Natural killer cell treated with Interleukin-12 subunit alpha and Interleukin-12 subunit beta and Interleukin-15 and Interleukin-18, amount 100 ng/mL, for 72 hours (primary cell): Measurements from ENCODE around the gene WDR11. TPM values are rescaled to one million over a fixed set of nuclear protein-coding genes. Genes with fewer than 3 reads are reported as not detected.
"Not testable (repeated sequence)": the region's sequence is repeated elsewhere in the genome, so short reads cannot be mapped to it uniquely, and the experiment has no call there.

Experiments used
- ATAC-seq, 2 donors: fragments of 150-1000 bp; cut with Tn5 transposase in 1 of 2; sonication (Bioruptor Pico), chemical (Tn5 transposase) in 1 of 2; 2 replicates each; pipeline ENCODE4 v1.10.0; 2021
- DNase-seq: peaks from one replicate; pipeline ENCODE4 v3.0.0; 2022; ENCODE audit warnings: low spot score
- H3K27ac Mint-ChIP-seq, 2 donors: 1 replicate in 1 of 2; 2 replicates in 1 of 2; pipeline ENCODE4 v1.8.0; 2022; ENCODE audit warnings: mixed read lengths in 2 of 2, mild to moderate bottlenecking in 1 of 2, moderate library complexity in 1 of 2
- H3K27me3 Mint-ChIP-seq, 2 donors: 1 replicate in 1 of 2; 2 replicates in 1 of 2; pipeline ENCODE4 v1.8.0; 2022; ENCODE audit warnings: mixed read lengths in 2 of 2
- H3K36me3 Mint-ChIP-seq: one replicate; pipeline ENCODE4 v1.8.0; 2022; ENCODE audit warnings: mixed read lengths
- H3K4me1 Mint-ChIP-seq, 2 donors: 1 replicate in 1 of 2; 2 replicates in 1 of 2; pipeline ENCODE4 v1.8.0; 2022; ENCODE audit warnings: low read depth in 2 of 2, mixed read lengths in 2 of 2, mild to moderate bottlenecking in 1 of 2
- H3K4me3 Mint-ChIP-seq: one replicate; pipeline ENCODE4 v1.8.0; 2022; ENCODE audit warnings: mixed read lengths
- H3K9me3 Mint-ChIP-seq: 2 replicates; pipeline ENCODE4 v1.8.0; 2022; ENCODE audit warnings: mixed read lengths
- total RNA-seq, 2 donors: library from RNA; stranded (reverse); gene quantifications; one replicate each; pipeline ENCODE4 v1.2.3, GENCODE V29; 2022

Gene WDR11
- total RNA-seq, 2 donors from 2014 or later: 72.5 to 73.1 TPM

- Mint-ChIP-seq H3K9me3 (no peaks in the 10 kb centered on the region), H3K27ac (no peak overlapping the region), H3K4me1 (peaks cover under 1% of the 10 kb centered on the region in 2 donors), H3K4me3 (no peak overlapping the region), H3K36me3 (peaks cover 15% of the 10 kb centered on the region), H3K27me3 (no peaks in the 10 kb centered on the region)
- no peak for ATAC-seq
- DNase-seq: no peak
These were observed 40.2 kb downstream of the WDR11 start for GRCh38 chr10:120891365-120891764.

- Mint-ChIP-seq H3K36me3 (peaks cover 15% of the 10 kb centered on the region), H3K9me3 (no peaks in the 10 kb centered on the region), H3K4me1 (peaks cover 3 to 7% of the 10 kb centered on the region in 2 donors), H3K4me3 (no peak overlapping the region), H3K27ac (no peak overlapping the region), H3K27me3 (no peaks in the 10 kb centered on the region)
- ATAC-seq (no peak), DNase-seq (no peak)
These were observed 43.4 kb downstream of the WDR11 start for GRCh38 chr10:120894556-120894955.

- H3K27ac Mint-ChIP-seq: no peak overlapping the region
- peaks cover 8% of the 10 kb centered on the region for H3K36me3 Mint-ChIP-seq
- ATAC-seq (peak in 1 of 2 donors; percentile 64), DNase-seq (no peak)
- H3K27me3 Mint-ChIP-seq: no peaks in the 10 kb centered on the region
- no peaks in the 10 kb centered on the region for H3K9me3 Mint-ChIP-seq
- no peak overlapping the region for H3K4me3 Mint-ChIP-seq
- peaks cover 3 to 7% of the 10 kb centered on the region in 2 donors for H3K4me1 Mint-ChIP-seq
These were observed 46.2 kb downstream of the WDR11 start for GRCh38 chr10:120897343-120897742.

GRCh38 chr10:120905268-120905667 lies 54.1 kb downstream of the WDR11 start:
- Mint-ChIP-seq H3K27me3 (no peaks in the 10 kb centered on the region), H3K27ac (no peak overlapping the region), H3K9me3 (no peaks in the 10 kb centered on the region), H3K36me3 (peaks cover 46% of the 10 kb centered on the region), H3K4me1 (no peaks in the 10 kb centered on the region), H3K4me3 (no peak overlapping the region)
- no peak for DNase-seq
- no peak for ATAC-seq

- Mint-ChIP-seq H3K27me3 (no peaks in the 10 kb centered on the region), H3K27ac (no peak overlapping the region), H3K36me3 (peaks cover 4% of the 10 kb centered on the region), H3K4me1 (no peaks in the 10 kb centered on the region), H3K4me3 (no peak overlapping the region), H3K9me3 (no peaks in the 10 kb centered on the region)
- DNase-seq: no peak
- ATAC-seq: no peak
These were observed 66.5 kb downstream of the WDR11 start for GRCh38 chr10:120917521-120918250.

- H3K4me3 Mint-ChIP-seq, H3K27me3 Mint-ChIP-seq, H3K9me3 Mint-ChIP-seq, H3K36me3 Mint-ChIP-seq, ATAC-seq, H3K4me1 Mint-ChIP-seq, DNase-seq, H3K27ac Mint-ChIP-seq: not testable (repeated sequence)
These were observed 72.7 kb downstream of the WDR11 start for GRCh38 chr10:120923886-120924285.

GRCh38 chr10:120926611-120927010 lies 75.4 kb downstream of the WDR11 start:
- H3K36me3 Mint-ChIP-seq: no peaks in the 10 kb centered on the region
- peak; percentile 38 to 51 for ATAC-seq
- no peak for DNase-seq

GRCh38 chr10:120927352-120927751 lies 76.2 kb downstream of the WDR11 start:
- no peak overlapping the region for H3K27ac Mint-ChIP-seq
- no peak for DNase-seq
- no peaks in the 10 kb centered on the region for H3K36me3 Mint-ChIP-seq
- no peaks in the 10 kb centered on the region for H3K4me1 Mint-ChIP-seq
- H3K27me3 Mint-ChIP-seq: peaks cover 0 to 3% of the 10 kb centered on the region in 2 donors
- no peaks in the 10 kb centered on the region for H3K9me3 Mint-ChIP-seq
- peak; percentile 33 to 40 for ATAC-seq
- H3K4me3 Mint-ChIP-seq: no peak overlapping the region

More at GRCh38 chr10:120926611-120927010, 75.4 kb downstream of the WDR11 start:
- Mint-ChIP-seq H3K27ac (no peak overlapping the region), H3K4me3 (no peak overlapping the region), H3K4me1 (no peaks in the 10 kb centered on the region), H3K9me3 (no peaks in the 10 kb centered on the region), H3K27me3 (peaks cover 0 to 3% of the 10 kb centered on the region in 2 donors)

GRCh38 chr10:120929166-120929565 lies 78.0 kb downstream of the WDR11 start:
- Mint-ChIP-seq H3K27me3 (peaks cover 0 to 3% of the 10 kb centered on the region in 2 donors), H3K4me3 (no peak overlapping the region), H3K36me3 (no peaks in the 10 kb centered on the region), H3K27ac (no peak overlapping the region), H3K9me3 (no peaks in the 10 kb centered on the region), H3K4me1 (no peaks in the 10 kb centered on the region)
- DNase-seq (no peak), ATAC-seq (no peak)

GRCh38 chr10:120931423-120931822 lies 80.3 kb downstream of the WDR11 start:
- H3K4me1 Mint-ChIP-seq: no peaks in the 10 kb centered on the region
- no peak overlapping the region for H3K27ac Mint-ChIP-seq
- no peaks in the 10 kb centered on the region for H3K36me3 Mint-ChIP-seq
- ATAC-seq (no peak), DNase-seq (no peak)
- no peak overlapping the region for H3K4me3 Mint-ChIP-seq
- H3K9me3 Mint-ChIP-seq: no peaks in the 10 kb centered on the region
- peaks cover 0 to 4% of the 10 kb centered on the region in 2 donors for H3K27me3 Mint-ChIP-seq

- DNase-seq: no peak
- no peaks in the 10 kb centered on the region for H3K36me3 Mint-ChIP-seq
- peaks cover 0 to 4% of the 10 kb centered on the region in 2 donors for H3K27me3 Mint-ChIP-seq
- H3K9me3 Mint-ChIP-seq: no peaks in the 10 kb centered on the region
- ATAC-seq: no peak
- H3K27ac Mint-ChIP-seq: no peak overlapping the region
- no peaks in the 10 kb centered on the region for H3K4me1 Mint-ChIP-seq
- H3K4me3 Mint-ChIP-seq: no peak overlapping the region
These were observed 80.8 kb downstream of the WDR11 start for GRCh38 chr10:120931999-120932398.

GRCh38 chr10:120938822-120939221 lies 87.7 kb downstream of the WDR11 start:
- Mint-ChIP-seq H3K9me3 (no peaks in the 10 kb centered on the region), H3K27me3 (peaks cover 6 to 16% of the 10 kb centered on the region in 2 donors), H3K27ac (no peak overlapping the region), H3K4me3 (no peak overlapping the region), H3K4me1 (peaks cover 0 to 5% of the 10 kb centered on the region in 2 donors), H3K36me3 (no peaks in the 10 kb centered on the region)
- no peak for ATAC-seq
- DNase-seq: no peak

- H3K36me3 Mint-ChIP-seq: no peaks in the 10 kb centered on the region
- DNase-seq (no peak), ATAC-seq (no peak)
- H3K9me3 Mint-ChIP-seq: no peaks in the 10 kb centered on the region
- peaks cover 6 to 14% of the 10 kb centered on the region in 2 donors for H3K27me3 Mint-ChIP-seq
- no peak overlapping the region for H3K27ac Mint-ChIP-seq
- peaks cover 0 to 5% of the 10 kb centered on the region in 2 donors for H3K4me1 Mint-ChIP-seq
- no peak overlapping the region for H3K4me3 Mint-ChIP-seq
These were observed 89.2 kb downstream of the WDR11 start for GRCh38 chr10:120940299-120940900.

- H3K4me1 Mint-ChIP-seq: peaks cover 0 to 5% of the 10 kb centered on the region in 2 donors
- no peak overlapping the region for H3K4me3 Mint-ChIP-seq
- H3K27me3 Mint-ChIP-seq: peaks cover 6 to 13% of the 10 kb centered on the region in 2 donors
- H3K27ac Mint-ChIP-seq: no peak overlapping the region
- ATAC-seq: no peak
- no peaks in the 10 kb centered on the region for H3K9me3 Mint-ChIP-seq
- no peak for DNase-seq
- no peaks in the 10 kb centered on the region for H3K36me3 Mint-ChIP-seq
These were observed 90.3 kb downstream of the WDR11 start for GRCh38 chr10:120941501-120941900.
